Mesothelial cell of epicardium (in vitro differentiated cells): Measurements from ENCODE around the gene STRIP1. TPM values are rescaled to one million over a fixed set of nuclear protein-coding genes. Genes with fewer than 3 reads are reported as not detected.
"Not testable (repeated sequence)": the region's sequence is repeated elsewhere in the genome, so short reads cannot be mapped to it uniquely, and the experiment has no call there.

Experiments used
- DNase-seq, 2 experiments: peaks; one replicate each; pipeline ENCODE4 v3.0.0; 2021; ENCODE audit warnings: low spot score in 2 of 2; ENCODE audit not compliant: unreplicated experiment in 2 of 2
- H3K27ac Mint-ChIP-seq: 2 replicates; pipeline ENCODE4 v1.8.0; 2021; ENCODE audit warnings: mixed read lengths
- H3K27me3 Mint-ChIP-seq: 2 replicates; pipeline ENCODE4 v1.8.0; 2021; ENCODE audit warnings: low read depth, mixed read lengths
- H3K36me3 Mint-ChIP-seq: 2 replicates; pipeline ENCODE4 v1.8.0; 2021; ENCODE audit warnings: mixed read lengths
- H3K4me1 Mint-ChIP-seq: 2 replicates; pipeline ENCODE4 v1.8.0; 2021; ENCODE audit warnings: mixed read lengths
- H3K4me3 Mint-ChIP-seq: 2 replicates; pipeline ENCODE4 v1.8.0; 2021; ENCODE audit warnings: mild to moderate bottlenecking, moderate library complexity, mixed read lengths
- H3K9me3 Mint-ChIP-seq: 2 replicates; pipeline ENCODE4 v1.8.0; 2021; ENCODE audit warnings: mixed read lengths
- CTCF ChIP-seq: fragments of 200-600 bp; sonication (generic); IDR thresholded peaks from one replicate; pipeline ENCODE4 v1.5.0; 2021; ENCODE audit warnings: antibody characterized with exemption; ENCODE audit not compliant: unreplicated experiment
- total RNA-seq: library from RNA; stranded (reverse); gene quantifications from 3 replicates; pipeline ENCODE4 v1.2.1, GENCODE V29; 2021

Gene STRIP1
- total RNA-seq, 1 donor from 2014 or later: 96.0 TPM

- peaks cover 1% of the 10 kb centered on the region for H3K4me1 Mint-ChIP-seq
- H3K9me3 Mint-ChIP-seq: no peaks in the 10 kb centered on the region
- H3K27me3 Mint-ChIP-seq: no peaks in the 10 kb centered on the region
- H3K4me3 Mint-ChIP-seq: no peak overlapping the region
- H3K27ac Mint-ChIP-seq: no peak overlapping the region
- DNase-seq: no peak
- no peak for TF ChIP-seq CTCF
- peaks cover 26% of the 10 kb centered on the region for H3K36me3 Mint-ChIP-seq
These were observed 9.8 kb upstream of the STRIP1 start for GRCh38 chr1:110024613-110025012.

- peak overlapping the region; percentile 56 for H3K27ac Mint-ChIP-seq
- H3K36me3 Mint-ChIP-seq: not testable (repeated sequence)
These were observed 3.7 kb upstream of the STRIP1 start for GRCh38 chr1:110030687-110031086.

GRCh38 chr1:110032327-110032726 is 2.1 kb upstream of the STRIP1 start:
- Mint-ChIP-seq H3K27ac (no peak overlapping the region), H3K9me3 (no peaks in the 10 kb centered on the region), H3K4me1 (peaks cover 33% of the 10 kb centered on the region), H3K4me3 (no peak overlapping the region), H3K36me3 (no peaks in the 10 kb centered on the region), H3K27me3 (no peaks in the 10 kb centered on the region)
- no peak for DNase-seq
- no peak for TF ChIP-seq CTCF

More at GRCh38 chr1:110030687-110031086, 3.7 kb upstream of the STRIP1 start:
- not testable (repeated sequence) for H3K27me3 Mint-ChIP-seq, DNase-seq, H3K4me3 Mint-ChIP-seq, H3K9me3 Mint-ChIP-seq
- H3K4me1 Mint-ChIP-seq: peaks cover 25% of the 10 kb centered on the region

DNA sequence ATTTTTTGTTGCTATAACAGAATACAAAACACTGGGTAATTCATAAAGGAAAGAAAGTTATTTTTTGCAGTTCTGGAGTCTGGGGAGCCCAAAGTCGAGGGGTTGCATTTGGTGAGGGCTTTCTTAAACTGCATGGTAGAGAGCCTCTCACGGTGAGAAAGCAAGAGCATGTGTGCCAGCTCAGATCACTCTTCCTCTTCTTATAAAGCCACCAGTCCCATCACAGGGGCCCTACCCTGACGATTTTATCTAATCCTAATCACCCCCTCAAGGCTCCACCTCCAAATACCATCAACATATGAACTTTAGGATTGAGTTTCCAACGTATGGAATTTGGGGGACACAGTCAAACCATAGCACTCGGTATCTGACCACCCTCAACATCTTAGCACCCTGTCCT is 1.0 kb upstream of the STRIP1 start:
- H3K36me3 Mint-ChIP-seq: peaks cover 4% of the 10 kb centered on the region
- no peaks in the 10 kb centered on the region for H3K9me3 Mint-ChIP-seq
- H3K27me3 Mint-ChIP-seq: no peaks in the 10 kb centered on the region
- no peak for TF ChIP-seq CTCF
- H3K4me1 Mint-ChIP-seq: peaks cover 33% of the 10 kb centered on the region
- no peak for DNase-seq
- H3K4me3 Mint-ChIP-seq: peak overlapping the region; percentile 9
- H3K27ac Mint-ChIP-seq: peak overlapping the region; percentile 97

- H3K36me3 Mint-ChIP-seq: peaks cover 10% of the 10 kb centered on the region
- H3K27me3 Mint-ChIP-seq: no peaks in the 10 kb centered on the region
- H3K4me3 Mint-ChIP-seq: peak overlapping the region; percentile 96
- peak overlapping the region; percentile 97 for H3K27ac Mint-ChIP-seq
- no peaks in the 10 kb centered on the region for H3K9me3 Mint-ChIP-seq
- H3K4me1 Mint-ChIP-seq: peaks cover 33% of the 10 kb centered on the region
- TF ChIP-seq CTCF: no peak
- no peak for DNase-seq
These were observed 379 bp upstream of the STRIP1 start for GRCh38 chr1:110034040-110034450.

DNA sequence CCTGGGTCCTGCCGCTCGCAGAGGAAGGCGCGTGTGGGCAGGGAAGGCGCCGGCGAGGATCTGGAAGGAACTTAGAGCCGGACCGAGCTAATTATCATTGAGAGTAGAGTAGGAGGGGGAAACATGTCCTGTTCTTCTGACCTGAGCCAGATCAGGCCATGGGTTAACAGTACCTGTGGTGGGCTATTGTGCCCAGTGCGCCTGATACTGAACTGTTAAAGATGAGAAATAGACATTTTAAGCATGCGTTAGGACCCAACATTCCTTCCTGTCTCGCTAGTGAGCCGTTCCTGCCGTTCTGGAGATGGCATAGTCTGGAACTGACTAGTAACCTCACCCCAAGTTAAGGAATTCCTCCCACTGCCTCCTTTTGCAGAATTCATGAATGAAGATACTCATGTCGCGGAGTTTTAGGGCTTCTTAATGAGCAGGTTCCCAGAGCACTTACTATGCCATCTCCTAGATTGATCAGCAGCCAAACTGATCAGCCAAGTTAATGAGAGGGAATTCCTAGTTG is 870 bp downstream of the STRIP1 start:
- H3K36me3 Mint-ChIP-seq: peaks cover 19% of the 10 kb centered on the region
- no peak for TF ChIP-seq CTCF
- H3K4me1 Mint-ChIP-seq: peaks cover 31% of the 10 kb centered on the region
- no peaks in the 10 kb centered on the region for H3K27me3 Mint-ChIP-seq
- peak overlapping the region; percentile 96 for H3K4me3 Mint-ChIP-seq
- peak overlapping the region; percentile 95 for H3K27ac Mint-ChIP-seq
- DNase-seq: no peak
- no peaks in the 10 kb centered on the region for H3K9me3 Mint-ChIP-seq
